Glutamatergic neuron (in vitro differentiated cells): ENCODE measurements around the gene TNFAIP8. TPM values are rescaled to one million over a fixed set of nuclear protein-coding genes. Genes with fewer than 3 reads are reported as not detected.

Experiments
- DNase-seq: peaks from one replicate; pipeline ENCODE4 v3.0.0; 2022
- H3K27ac Mint-ChIP-seq: one replicate; pipeline ENCODE4 v1.8.0; 2020; ENCODE audit warnings: mild to moderate bottlenecking, mixed read lengths, inconsistent platforms; ENCODE audit not compliant: unreplicated experiment
- H3K27me3 Mint-ChIP-seq: one replicate; pipeline ENCODE4 v1.8.0; 2020; ENCODE audit warnings: mild to moderate bottlenecking, moderate library complexity, mixed read lengths, inconsistent platforms; ENCODE audit not compliant: unreplicated experiment
- H3K36me3 Mint-ChIP-seq: one replicate; pipeline ENCODE4 v1.8.0; 2020; ENCODE audit warnings: mild to moderate bottlenecking, mixed read lengths, inconsistent platforms; ENCODE audit not compliant: unreplicated experiment
- H3K4me1 Mint-ChIP-seq: one replicate; pipeline ENCODE4 v1.8.0; 2020; ENCODE audit warnings: mild to moderate bottlenecking, low read depth, mixed read lengths, inconsistent platforms; ENCODE audit not compliant: unreplicated experiment
- H3K4me3 Mint-ChIP-seq: one replicate; pipeline ENCODE4 v1.8.0; 2020; ENCODE audit warnings: mild to moderate bottlenecking, mixed read lengths, inconsistent platforms; ENCODE audit not compliant: unreplicated experiment
- H3K9me3 Mint-ChIP-seq: one replicate; pipeline ENCODE4 v1.8.0; 2020; ENCODE audit warnings: mild to moderate bottlenecking, moderate library complexity, mixed read lengths, inconsistent platforms; ENCODE audit not compliant: unreplicated experiment
- CTCF ChIP-seq: fragments of 200-600 bp; sonication (generic); IDR thresholded peaks from one replicate; pipeline ENCODE4 v1.5.0; 2021; ENCODE audit not compliant: partially characterized antibody, unreplicated experiment
- total RNA-seq: library from RNA; stranded (reverse); fragmentation: NEBNext Ultra II Directional; extraction: Animal tissue kit (Norgen Biotek cat#: 25700); gene quantifications from one replicate; pipeline ENCODE4 v1.2.1, GENCODE V29; 2021; ENCODE audit not compliant: unreplicated experiment

Gene TNFAIP8
- total RNA-seq, 1 donor from 2014 or later: 2.5 TPM

- Mint-ChIP-seq H3K36me3 (no peaks in the 10 kb centered on the region), H3K4me1 (no peaks in the 10 kb centered on the region), H3K27ac (no peak overlapping the region), H3K4me3 (no peak overlapping the region), H3K9me3 (no peaks in the 10 kb centered on the region), H3K27me3 (no peaks in the 10 kb centered on the region)
- TF ChIP-seq CTCF: no peak
- DNase-seq: no peak
Observed at GRCh38 chr5:119379942-119380547, 24.2 kb downstream of the TNFAIP8 start.

GRCh38 chr5:119382169-119382568, 26.4 kb downstream of the TNFAIP8 start:
- H3K4me3 Mint-ChIP-seq: no peak overlapping the region
- no peaks in the 10 kb centered on the region for H3K9me3 Mint-ChIP-seq
- TF ChIP-seq CTCF: no peak
- no peaks in the 10 kb centered on the region for H3K27me3 Mint-ChIP-seq
- H3K4me1 Mint-ChIP-seq: peaks cover 1% of the 10 kb centered on the region
- DNase-seq: no peak
- no peaks in the 10 kb centered on the region for H3K36me3 Mint-ChIP-seq
- no peak overlapping the region for H3K27ac Mint-ChIP-seq

- no peak for TF ChIP-seq CTCF
- H3K4me1 Mint-ChIP-seq: peaks cover 3% of the 10 kb centered on the region
- H3K9me3 Mint-ChIP-seq: no peaks in the 10 kb centered on the region
- no peaks in the 10 kb centered on the region for H3K36me3 Mint-ChIP-seq
- no peak overlapping the region for H3K4me3 Mint-ChIP-seq
- H3K27ac Mint-ChIP-seq: no peak overlapping the region
- H3K27me3 Mint-ChIP-seq: no peaks in the 10 kb centered on the region
- DNase-seq: no peak
Observed at GRCh38 chr5:119383008-119383407, 27.2 kb downstream of the TNFAIP8 start.

- Mint-ChIP-seq H3K27me3 (no peaks in the 10 kb centered on the region), H3K27ac (no peak overlapping the region), H3K36me3 (no peaks in the 10 kb centered on the region), H3K4me3 (no peak overlapping the region), H3K9me3 (no peaks in the 10 kb centered on the region), H3K4me1 (peaks cover 3% of the 10 kb centered on the region)
- DNase-seq: no peak
- TF ChIP-seq CTCF: no peak
Observed at GRCh38 chr5:119385136-119385535, 29.3 kb downstream of the TNFAIP8 start.

- no peak overlapping the region for H3K27ac Mint-ChIP-seq
Observed at GRCh38 chr5:119385536-119386128, 29.8 kb downstream of the TNFAIP8 start.

More at GRCh38 chr5:119385536-119386128, 29.8 kb downstream of the TNFAIP8 start:
- Mint-ChIP-seq H3K9me3 (no peaks in the 10 kb centered on the region), H3K4me3 (no peak overlapping the region), H3K27me3 (no peaks in the 10 kb centered on the region), H3K36me3 (no peaks in the 10 kb centered on the region), H3K4me1 (peaks cover 3% of the 10 kb centered on the region)
- no peak for DNase-seq
- TF ChIP-seq CTCF: no peak
